SK-N-SH (cell line): ENCODE data around the gene DNAH6. TPM values are rescaled to one million over a fixed set of nuclear protein-coding genes. Genes with fewer than 3 reads are reported as not detected.

ENCODE experiments used
- CTCF ChIA-PET: fragments of 300-600, 350-600 bp; formaldehyde crosslinking; extraction: SDS; loops from one replicate; lab custom pipeline; 2021; lab: Yijun Ruan, JAX
- POLR2A ChIA-PET: fragments of 350-600 bp; sonication (Branson Sonifier 250); formaldehyde crosslinking; extraction: SDS; loops from one replicate; lab custom pipeline; 2020; ENCODE audit warnings: antibody characterized with exemption, inconsistent platforms; lab: Yijun Ruan, JAX
- DNase-seq: peaks from one replicate; pipeline ENCODE4 v3.0.0; 2012
- H2AFZ ChIP-seq: fragments of 200-600 bp; sonication (generic); 2 replicates; pipeline ENCODE4 v1.8.1; 2016; ENCODE audit warnings: antibody characterized with exemption, mild to moderate bottlenecking, low read depth
- H3F3A ChIP-seq: fragments of 200-600 bp; sonication (generic); replicated peaks from 2 replicates; pipeline ENCODE3; 2016; ENCODE audit warnings: antibody characterized with exemption, mild to moderate bottlenecking; ENCODE audit not compliant: insufficient read depth
- H3K27ac ChIP-seq, 2 experiments: fragments of 200-500 bp in 1 of 2; fragments of 200-600 bp in 1 of 2; sonication (Bioruptor generic) in 1 of 2; sonication (generic), shearing (Covaris generic) in 1 of 2; 2 replicates each; pipeline versions ENCODE4 v1.5.1 to v1.6.1; 2014 to 2016; ENCODE audit warnings: low read depth in 2 of 2, inconsistent platforms in 1 of 2, low read length in 1 of 2, mild to moderate bottlenecking in 1 of 2, mixed read lengths in 1 of 2
- H3K27me3 ChIP-seq: fragments of 200-600 bp; sonication (generic), shearing (Covaris generic); 2 replicates; pipeline ENCODE4 v1.6.1; 2016; ENCODE audit warnings: mixed run types; ENCODE audit not compliant: insufficient read depth
- H3K36me3 ChIP-seq, 2 experiments: fragments of 200-500 bp in 1 of 2; fragments of 200-600 bp in 1 of 2; sonication (Bioruptor generic) in 1 of 2; sonication (generic) in 1 of 2; replicated peaks in 1 of 2; 2 replicates each; pipeline versions ENCODE3 to v1.5.1; 2014 to 2016; ENCODE audit warnings: low read length in 1 of 2, mild to moderate bottlenecking in 1 of 2; ENCODE audit not compliant: insufficient read depth in 2 of 2, control insufficient read depth in 1 of 2
- H3K4me1 ChIP-seq, 2 experiments: fragments of 200-500 bp in 1 of 2; fragments of 200-600 bp in 1 of 2; sonication (Bioruptor generic) in 1 of 2; sonication (generic), shearing (Covaris generic) in 1 of 2; 2 replicates each; pipeline versions ENCODE4 v1.5.1 to v1.6.1; 2014 to 2016; ENCODE audit warnings: low read depth in 1 of 2, low read length in 1 of 2, mixed run types in 1 of 2; ENCODE audit not compliant: insufficient read depth in 2 of 2, control insufficient read depth in 1 of 2
- H3K4me2 ChIP-seq: fragments of 200-600 bp; sonication (generic), shearing (Covaris generic); 2 replicates; pipeline ENCODE4 v1.6.1; 2017; ENCODE audit warnings: mixed run types
- H3K4me3 ChIP-seq, 2 experiments: fragments of 200-500 bp in 1 of 2; fragments of 200-600 bp in 1 of 2; sonication (Bioruptor generic) in 1 of 2; sonication (generic), shearing (Covaris generic) in 1 of 2; 2 replicates each; pipeline versions ENCODE4 v1.5.1 to v1.8.1; 2014 to 2016; ENCODE audit warnings: low read depth in 2 of 2, inconsistent platforms in 1 of 2, low read length in 1 of 2, mild to moderate bottlenecking in 1 of 2, mixed read lengths in 1 of 2, moderate library complexity in 1 of 2
- H3K79me2 ChIP-seq: fragments of 200-600 bp; sonication (generic); 2 replicates; pipeline ENCODE4 v1.8.1; 2017; ENCODE audit warnings: mild to moderate bottlenecking; ENCODE audit not compliant: insufficient read depth
- H3K9ac ChIP-seq: fragments of 200-600 bp; sonication (generic); 2 replicates; pipeline ENCODE4 v1.6.1; 2017; ENCODE audit warnings: mixed run types
- H3K9me2 ChIP-seq: fragments of 200-600 bp; sonication (generic); 2 replicates; pipeline ENCODE4 v1.6.1; 2017; ENCODE audit warnings: mixed run types
- H3K9me3 ChIP-seq: fragments of 200-600 bp; sonication (generic); 2 replicates; pipeline ENCODE4 v1.6.1; 2017; ENCODE audit warnings: mixed run types, mild to moderate bottlenecking, moderate library complexity
- H4K20me1 ChIP-seq: fragments of 200-600 bp; sonication (generic); 2 replicates; pipeline ENCODE4 v1.6.1; 2017; ENCODE audit warnings: mild to moderate bottlenecking, mixed run types; ENCODE audit not compliant: insufficient read depth
- ELF1 ChIP-seq: IDR thresholded peaks from 2 replicates; pipeline ENCODE4 v1.4.0; 2012
- EZH2phosphoT487 ChIP-seq: fragments of 200-600 bp; sonication (generic); IDR thresholded peaks from 2 replicates; pipeline ENCODE4 v1.6.1; 2017; ENCODE audit warnings: low read depth, mixed run types, mild to moderate bottlenecking, antibody characterized with exemption, moderate library complexity, borderline replicate concordance
- FOSL2 ChIP-seq: IDR thresholded peaks from 2 replicates; pipeline ENCODE4 v1.4.0; 2012; ENCODE audit warnings: low read depth, mild to moderate bottlenecking, moderate library complexity, borderline replicate concordance
- GATA2 ChIP-seq: sonication (generic); formaldehyde crosslinking; IDR thresholded peaks from 2 replicates; pipeline ENCODE4 v1.5.0; 2020; ENCODE audit warnings: mild to moderate bottlenecking, missing genetic modification reagents
- JUND ChIP-seq: IDR thresholded peaks from 2 replicates; pipeline ENCODE4 v1.4.0; 2012
- MXI1 ChIP-seq: IDR thresholded peaks from 2 replicates; pipeline ENCODE4 v1.6.1; 2012; ENCODE audit warnings: mild to moderate bottlenecking, low read depth, low read length, improper control_type of control experiment
- NFIC ChIP-seq: IDR thresholded peaks from 2 replicates; pipeline ENCODE4 v1.4.0; 2012; ENCODE audit warnings: borderline replicate concordance
- RFX5 ChIP-seq: IDR thresholded peaks from 2 replicates; pipeline ENCODE4 v1.6.1; 2012; ENCODE audit warnings: mild to moderate bottlenecking, improper control_type of control experiment, low read length
- SMC3 ChIP-seq: IDR thresholded peaks from 2 replicates; pipeline ENCODE4 v1.6.1; 2012; ENCODE audit warnings: low read depth, low read length, improper control_type of control experiment
- TEAD4 ChIP-seq: IDR thresholded peaks from 2 replicates; pipeline ENCODE4 v1.4.0; 2012; ENCODE audit warnings: mild to moderate bottlenecking, borderline replicate concordance; ENCODE audit not compliant: insufficient read depth
- YY1 ChIP-seq: IDR thresholded peaks from 2 replicates; pipeline ENCODE4 v1.4.0; 2012; ENCODE audit warnings: low read depth, mild to moderate bottlenecking
- WGBS: methylation state at CpG from one replicate; pipeline ENCODE4 v1.1.6; 2017; ENCODE audit warnings: low lambda C conversion rate; 5-methylcytosine and 5-hydroxymethylcytosine counted together
- polyA plus RNA-seq, 3 experiments: library from polyadenylated mRNA; depleted of rRNA; stranded (reverse); fragments of >200 nt; gene quantifications; 2 replicates each; pipeline ENCODE4 v1.2.3, GENCODE V29; 2012
- TF ChIP-seq, protein P1 (sequence below): IDR thresholded peaks from 2 replicates; pipeline ENCODE4 v1.4.0; 2012; ENCODE audit warnings: low read depth
- TF ChIP-seq, protein P2 (sequence below): IDR thresholded peaks from 2 replicates; pipeline ENCODE4 v1.4.0; 2012; ENCODE audit warnings: low read depth, borderline replicate concordance
- TF ChIP-seq, protein P3 (sequence below): fragments of 200-600 bp; sonication (generic); IDR thresholded peaks from 2 replicates; pipeline ENCODE4 v1.6.1; 2017; ENCODE audit warnings: antibody characterized with exemption, mild to moderate bottlenecking, moderate library complexity
- TF ChIP-seq, protein P4 (sequence below): IDR thresholded peaks from 2 replicates; pipeline ENCODE4 v1.6.1; 2012; ENCODE audit warnings: mild to moderate bottlenecking, low read depth, low read length, moderate library complexity
- TF ChIP-seq, protein P5 (sequence below): IDR thresholded peaks from 2 replicates; pipeline ENCODE4; 2012

Gene DNAH6
- polyA plus RNA-seq, 1 of the 3 experiments (the other 2 are of a cell fraction): 0.03 TPM

DNA sequence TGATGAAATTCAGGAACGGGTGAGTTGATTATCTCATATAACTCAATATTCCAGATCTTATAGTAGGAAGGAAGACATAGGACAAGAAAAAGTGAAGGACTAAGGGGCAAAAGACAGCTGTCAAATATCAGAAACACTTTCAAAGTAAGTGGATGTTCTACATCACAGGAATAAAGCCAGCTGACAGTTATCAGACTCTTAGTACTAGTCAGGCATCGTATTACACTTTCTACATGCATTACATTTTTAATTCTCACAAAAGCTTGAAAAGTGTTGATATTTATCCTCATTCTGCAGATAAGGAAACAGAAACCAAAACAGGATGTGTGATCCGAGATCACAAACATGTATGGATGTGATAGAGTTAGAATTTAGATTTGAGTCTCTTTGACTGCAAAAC, 63.4 kb downstream of the DNAH6 start:
- TF ChIP-seq NFIC (no peak), FOSL2 (no peak), GATA2 (no peak), TEAD4 (no peak), JUND (no peak), EZH2phosphoT487 (no peak), RFX5 (no peak), SMC3 (no peak), ELF1 (no peak), YY1 (no peak), MXI1 (no peak)
- TF ChIP-seq, protein P1, sequence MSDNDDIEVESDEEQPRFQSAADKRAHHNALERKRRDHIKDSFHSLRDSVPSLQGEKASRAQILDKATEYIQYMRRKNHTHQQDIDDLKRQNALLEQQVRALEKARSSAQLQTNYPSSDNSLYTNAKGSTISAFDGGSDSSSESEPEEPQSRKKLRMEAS: no peak
- TF ChIP-seq, protein P2, sequence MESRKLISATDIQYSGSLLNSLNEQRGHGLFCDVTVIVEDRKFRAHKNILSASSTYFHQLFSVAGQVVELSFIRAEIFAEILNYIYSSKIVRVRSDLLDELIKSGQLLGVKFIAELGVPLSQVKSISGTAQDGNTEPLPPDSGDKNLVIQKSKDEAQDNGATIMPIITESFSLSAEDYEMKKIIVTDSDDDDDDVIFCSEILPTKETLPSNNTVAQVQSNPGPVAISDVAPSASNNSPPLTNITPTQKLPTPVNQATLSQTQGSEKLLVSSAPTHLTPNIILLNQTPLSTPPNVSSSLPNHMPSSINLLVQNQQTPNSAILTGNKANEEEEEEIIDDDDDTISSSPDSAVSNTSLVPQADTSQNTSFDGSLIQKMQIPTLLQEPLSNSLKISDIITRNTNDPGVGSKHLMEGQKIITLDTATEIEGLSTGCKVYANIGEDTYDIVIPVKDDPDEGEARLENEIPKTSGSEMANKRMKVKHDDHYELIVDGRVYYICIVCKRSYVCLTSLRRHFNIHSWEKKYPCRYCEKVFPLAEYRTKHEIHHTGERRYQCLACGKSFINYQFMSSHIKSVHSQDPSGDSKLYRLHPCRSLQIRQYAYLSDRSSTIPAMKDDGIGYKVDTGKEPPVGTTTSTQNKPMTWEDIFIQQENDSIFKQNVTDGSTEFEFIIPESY: no peak
- TF ChIP-seq, protein P3, sequence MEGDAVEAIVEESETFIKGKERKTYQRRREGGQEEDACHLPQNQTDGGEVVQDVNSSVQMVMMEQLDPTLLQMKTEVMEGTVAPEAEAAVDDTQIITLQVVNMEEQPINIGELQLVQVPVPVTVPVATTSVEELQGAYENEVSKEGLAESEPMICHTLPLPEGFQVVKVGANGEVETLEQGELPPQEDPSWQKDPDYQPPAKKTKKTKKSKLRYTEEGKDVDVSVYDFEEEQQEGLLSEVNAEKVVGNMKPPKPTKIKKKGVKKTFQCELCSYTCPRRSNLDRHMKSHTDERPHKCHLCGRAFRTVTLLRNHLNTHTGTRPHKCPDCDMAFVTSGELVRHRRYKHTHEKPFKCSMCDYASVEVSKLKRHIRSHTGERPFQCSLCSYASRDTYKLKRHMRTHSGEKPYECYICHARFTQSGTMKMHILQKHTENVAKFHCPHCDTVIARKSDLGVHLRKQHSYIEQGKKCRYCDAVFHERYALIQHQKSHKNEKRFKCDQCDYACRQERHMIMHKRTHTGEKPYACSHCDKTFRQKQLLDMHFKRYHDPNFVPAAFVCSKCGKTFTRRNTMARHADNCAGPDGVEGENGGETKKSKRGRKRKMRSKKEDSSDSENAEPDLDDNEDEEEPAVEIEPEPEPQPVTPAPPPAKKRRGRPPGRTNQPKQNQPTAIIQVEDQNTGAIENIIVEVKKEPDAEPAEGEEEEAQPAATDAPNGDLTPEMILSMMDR: no peak
- TF ChIP-seq, protein P4, sequence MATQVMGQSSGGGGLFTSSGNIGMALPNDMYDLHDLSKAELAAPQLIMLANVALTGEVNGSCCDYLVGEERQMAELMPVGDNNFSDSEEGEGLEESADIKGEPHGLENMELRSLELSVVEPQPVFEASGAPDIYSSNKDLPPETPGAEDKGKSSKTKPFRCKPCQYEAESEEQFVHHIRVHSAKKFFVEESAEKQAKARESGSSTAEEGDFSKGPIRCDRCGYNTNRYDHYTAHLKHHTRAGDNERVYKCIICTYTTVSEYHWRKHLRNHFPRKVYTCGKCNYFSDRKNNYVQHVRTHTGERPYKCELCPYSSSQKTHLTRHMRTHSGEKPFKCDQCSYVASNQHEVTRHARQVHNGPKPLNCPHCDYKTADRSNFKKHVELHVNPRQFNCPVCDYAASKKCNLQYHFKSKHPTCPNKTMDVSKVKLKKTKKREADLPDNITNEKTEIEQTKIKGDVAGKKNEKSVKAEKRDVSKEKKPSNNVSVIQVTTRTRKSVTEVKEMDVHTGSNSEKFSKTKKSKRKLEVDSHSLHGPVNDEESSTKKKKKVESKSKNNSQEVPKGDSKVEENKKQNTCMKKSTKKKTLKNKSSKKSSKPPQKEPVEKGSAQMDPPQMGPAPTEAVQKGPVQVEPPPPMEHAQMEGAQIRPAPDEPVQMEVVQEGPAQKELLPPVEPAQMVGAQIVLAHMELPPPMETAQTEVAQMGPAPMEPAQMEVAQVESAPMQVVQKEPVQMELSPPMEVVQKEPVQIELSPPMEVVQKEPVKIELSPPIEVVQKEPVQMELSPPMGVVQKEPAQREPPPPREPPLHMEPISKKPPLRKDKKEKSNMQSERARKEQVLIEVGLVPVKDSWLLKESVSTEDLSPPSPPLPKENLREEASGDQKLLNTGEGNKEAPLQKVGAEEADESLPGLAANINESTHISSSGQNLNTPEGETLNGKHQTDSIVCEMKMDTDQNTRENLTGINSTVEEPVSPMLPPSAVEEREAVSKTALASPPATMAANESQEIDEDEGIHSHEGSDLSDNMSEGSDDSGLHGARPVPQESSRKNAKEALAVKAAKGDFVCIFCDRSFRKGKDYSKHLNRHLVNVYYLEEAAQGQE: no peak
- TF ChIP-seq, protein P5, sequence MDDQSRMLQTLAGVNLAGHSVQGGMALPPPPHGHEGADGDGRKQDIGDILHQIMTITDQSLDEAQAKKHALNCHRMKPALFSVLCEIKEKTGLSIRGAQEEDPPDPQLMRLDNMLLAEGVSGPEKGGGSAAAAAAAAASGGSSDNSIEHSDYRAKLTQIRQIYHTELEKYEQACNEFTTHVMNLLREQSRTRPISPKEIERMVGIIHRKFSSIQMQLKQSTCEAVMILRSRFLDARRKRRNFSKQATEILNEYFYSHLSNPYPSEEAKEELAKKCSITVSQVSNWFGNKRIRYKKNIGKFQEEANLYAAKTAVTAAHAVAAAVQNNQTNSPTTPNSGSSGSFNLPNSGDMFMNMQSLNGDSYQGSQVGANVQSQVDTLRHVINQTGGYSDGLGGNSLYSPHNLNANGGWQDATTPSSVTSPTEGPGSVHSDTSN: no peak
- Histone ChIP-seq H3K4me2 (no peak overlapping the region; the same call in 1 of the 2 replicates), H3F3A (no peaks in the 10 kb centered on the region), H3K27me3 (no peaks in the 10 kb centered on the region), H3K4me3 (no peak overlapping the region), H2AFZ (no peak overlapping the region), H4K20me1 (no peaks in the 10 kb centered on the region), H3K9ac (no peak overlapping the region), H3K9me3 (no peaks in the 10 kb centered on the region), H3K27ac (no peak overlapping the region), H3K9me2 (no peaks in the 10 kb centered on the region), H3K79me2 (no peaks in the 10 kb centered on the region), H3K4me1 (no peaks in the 10 kb centered on the region), H3K36me3 (no peaks in the 10 kb centered on the region)
- ChIA-PET CTCF (no interaction called here), POLR2A (no interaction called here)
- no peak for DNase-seq
- 17% methylated on average over 3 of the region's 3 CpGs for WGBS
